ENCODE data around the gene AVEN.
"Not testable (repeated sequence)": the region's sequence is repeated elsewhere in the genome, so short reads cannot be mapped to it uniquely, and the experiment has no call there.

The AVEN gene, protein sequence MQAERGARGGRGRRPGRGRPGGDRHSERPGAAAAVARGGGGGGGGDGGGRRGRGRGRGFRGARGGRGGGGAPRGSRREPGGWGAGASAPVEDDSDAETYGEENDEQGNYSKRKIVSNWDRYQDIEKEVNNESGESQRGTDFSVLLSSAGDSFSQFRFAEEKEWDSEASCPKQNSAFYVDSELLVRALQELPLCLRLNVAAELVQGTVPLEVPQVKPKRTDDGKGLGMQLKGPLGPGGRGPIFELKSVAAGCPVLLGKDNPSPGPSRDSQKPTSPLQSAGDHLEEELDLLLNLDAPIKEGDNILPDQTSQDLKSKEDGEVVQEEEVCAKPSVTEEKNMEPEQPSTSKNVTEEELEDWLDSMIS

DNA sequence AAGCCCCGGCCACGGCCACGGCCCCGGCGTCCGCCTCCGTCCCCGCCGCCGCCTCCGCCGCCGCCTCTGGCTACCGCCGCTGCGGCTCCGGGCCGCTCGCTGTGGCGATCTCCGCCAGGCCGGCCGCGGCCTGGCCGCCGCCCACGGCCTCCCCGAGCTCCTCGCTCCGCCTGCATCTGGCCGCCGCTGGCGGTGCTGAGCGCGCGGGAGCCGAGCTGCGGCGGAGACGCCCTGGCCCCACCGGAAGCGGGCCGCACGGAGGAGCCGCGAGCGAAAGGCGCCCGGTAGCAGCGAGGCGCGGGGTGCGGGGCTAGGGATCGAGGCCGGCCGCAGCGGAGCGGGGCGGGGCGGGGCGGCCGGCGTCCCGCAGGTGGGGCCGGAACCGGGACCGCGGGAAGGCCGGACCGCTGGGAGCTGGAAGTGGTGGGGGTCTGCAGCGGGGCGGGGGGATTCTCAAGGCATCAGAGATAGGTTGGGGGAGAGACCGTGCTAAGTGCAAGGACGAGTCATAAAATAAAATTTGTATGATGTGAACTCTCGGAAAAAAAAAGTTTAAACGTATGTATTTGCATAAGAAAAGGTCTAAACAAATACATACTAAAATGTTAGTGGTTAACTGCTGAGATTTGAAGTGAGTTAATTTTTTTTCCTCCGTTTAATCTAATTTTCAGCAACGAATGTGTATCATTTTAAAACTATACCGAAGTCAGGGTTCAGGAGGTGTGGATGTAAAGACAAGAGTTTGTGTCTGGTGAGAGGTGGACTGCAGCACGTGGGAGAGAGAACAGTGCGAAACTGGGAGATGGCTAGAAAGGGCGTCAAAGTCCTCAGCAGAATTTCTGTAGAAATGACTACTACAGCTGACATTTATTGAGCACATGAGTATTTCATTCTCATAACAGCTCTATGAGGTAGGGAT lies at the start of gene AVEN:
Gene AVEN, minus strand, starts transcription at position 334 of the 919 bp plus-strand sequence. Its CDS starts 158 bp downstream, at position 176.
- DNase-seq = peak; percentile 58

DNA sequence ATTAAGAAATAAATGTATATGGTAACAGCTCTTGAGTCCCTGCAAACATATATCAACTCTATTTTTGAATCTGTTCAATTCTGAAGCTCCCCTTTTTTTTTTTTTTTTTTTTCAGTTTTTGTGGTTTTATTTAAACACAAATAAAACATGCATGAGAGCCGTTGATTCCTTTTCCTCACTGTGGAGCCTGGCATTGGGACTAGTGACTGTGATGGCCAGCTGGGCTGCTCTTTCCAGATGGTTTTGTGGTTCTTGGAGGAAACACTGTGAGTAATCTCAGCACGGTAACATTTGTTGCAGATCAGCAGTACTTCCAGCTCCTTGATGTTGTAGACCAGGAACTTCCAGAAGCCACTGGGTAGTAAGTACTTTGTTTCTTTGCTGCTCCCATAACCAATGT lies 46.7 kb upstream of the AVEN start:
- no peak for DNase-seq

DNA sequence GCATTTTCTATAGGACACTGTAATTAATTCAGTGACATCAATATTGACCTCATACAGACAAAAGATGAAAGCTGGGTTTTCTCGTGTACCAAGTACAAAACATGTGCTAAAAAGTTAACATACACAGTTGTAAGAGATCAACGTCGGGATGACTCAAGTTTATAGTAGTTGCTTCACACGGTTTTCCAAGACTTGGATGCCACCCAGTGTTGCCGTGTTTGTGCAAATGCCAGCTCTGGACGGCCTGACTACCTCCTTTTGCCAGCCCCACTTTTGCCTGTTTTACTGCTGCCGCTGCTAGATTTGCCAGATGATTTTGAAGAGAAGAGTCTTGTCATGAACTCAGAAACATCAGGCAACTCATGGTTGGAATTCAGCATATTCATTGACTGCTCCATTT lies 45.1 kb upstream of the AVEN start:
- no peak for DNase-seq

DNA sequence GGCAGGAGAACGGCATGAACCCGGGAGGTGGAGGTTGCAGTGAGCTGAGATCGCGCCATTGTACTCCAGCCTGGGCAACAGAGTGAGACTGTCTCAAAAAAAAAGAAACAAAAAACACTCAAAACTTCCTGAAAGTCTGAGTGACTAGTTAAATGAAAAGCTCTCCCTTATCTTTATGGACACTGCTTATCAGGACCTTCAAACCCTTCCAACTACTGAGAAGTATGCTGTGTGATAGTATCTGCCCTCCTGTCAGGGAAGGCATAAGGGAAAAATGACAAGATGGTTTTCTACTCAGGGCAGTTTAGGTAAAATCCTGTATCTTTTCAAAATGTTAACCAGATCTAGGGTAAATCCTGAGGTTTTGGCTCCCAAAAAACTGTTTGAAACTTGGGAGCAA lies 40.9 kb upstream of the AVEN start:
- peak; percentile 31 for DNase-seq

DNA sequence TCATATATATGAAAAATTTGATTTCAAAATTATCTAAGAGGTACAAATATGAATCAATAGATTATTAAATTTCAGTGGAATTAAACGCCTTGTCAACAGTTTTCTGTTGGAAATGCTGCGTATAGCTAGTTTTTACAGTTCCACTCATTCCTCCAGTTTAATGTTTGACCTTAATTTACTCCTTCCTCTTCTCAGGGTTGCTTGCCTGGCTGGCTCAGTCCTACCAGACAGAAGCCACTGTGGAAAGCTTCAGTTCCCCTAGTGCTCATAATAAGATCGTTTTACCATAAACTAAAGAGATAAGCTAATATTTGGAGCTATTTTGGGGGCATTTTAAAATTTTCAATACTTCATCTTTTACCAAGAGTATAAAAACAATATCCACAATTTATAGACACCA lies 39.9 kb upstream of the AVEN start:
- DNase-seq = no peak

DNA sequence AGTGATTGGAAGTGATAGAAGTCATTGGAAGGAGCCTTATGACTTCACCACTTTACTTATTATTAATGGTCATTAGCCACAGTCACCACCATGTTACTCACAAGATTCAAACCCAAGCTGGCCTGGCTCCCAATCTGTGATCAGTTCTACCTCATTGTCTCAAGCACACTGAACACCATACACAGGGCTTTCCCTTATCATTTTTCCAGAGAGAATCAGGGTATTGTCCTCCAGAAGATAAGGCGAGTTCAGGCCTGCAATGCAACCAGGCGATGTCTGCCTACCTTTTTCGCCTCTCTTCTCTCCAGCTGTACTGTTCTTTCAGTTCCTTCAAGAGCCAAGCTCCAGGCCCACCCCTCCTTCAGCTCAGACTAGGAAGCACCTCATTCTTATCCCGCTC lies 37.8 kb upstream of the AVEN start:
- peak; percentile 45 for DNase-seq

DNA sequence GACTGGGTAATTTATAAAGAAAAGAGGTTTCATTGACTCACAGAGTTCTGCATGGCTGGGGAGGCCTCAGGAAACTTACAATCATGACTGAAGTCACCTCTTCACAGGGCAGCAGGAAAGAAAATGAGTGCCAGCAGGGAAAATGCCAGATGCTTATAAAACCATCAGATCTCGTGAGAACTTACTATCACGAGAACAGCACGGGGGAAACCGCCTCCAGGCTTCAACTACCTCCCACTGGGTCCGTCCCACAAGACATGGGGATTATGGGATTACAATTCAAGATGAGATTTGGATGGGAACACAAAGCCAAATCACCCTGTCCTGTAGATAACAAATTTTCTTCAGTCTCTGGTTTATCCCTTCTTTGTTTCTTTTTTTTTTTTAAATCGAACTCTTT lies 31.0 kb upstream of the AVEN start:
- no peak for DNase-seq

DNA sequence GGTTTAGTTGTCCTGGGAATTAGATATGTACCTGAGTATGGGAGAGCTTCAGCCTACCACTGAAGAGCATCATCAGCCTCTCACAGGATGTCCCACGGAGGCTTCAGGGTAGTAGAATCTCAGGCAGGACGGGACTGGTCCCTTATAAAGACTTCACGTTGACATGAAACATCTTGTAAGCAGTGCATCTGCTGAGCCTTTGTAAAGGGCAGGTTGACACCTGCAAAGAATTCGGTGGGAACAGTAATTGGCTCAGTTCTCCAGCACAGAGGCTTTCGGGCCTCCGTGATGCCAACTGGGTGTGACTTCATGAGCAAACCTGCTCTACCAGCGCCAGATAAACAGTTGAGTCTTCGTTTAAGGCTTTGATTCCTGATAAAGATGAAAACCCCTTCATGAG lies 26.9 kb upstream of the AVEN start:
- no peak for DNase-seq

DNA sequence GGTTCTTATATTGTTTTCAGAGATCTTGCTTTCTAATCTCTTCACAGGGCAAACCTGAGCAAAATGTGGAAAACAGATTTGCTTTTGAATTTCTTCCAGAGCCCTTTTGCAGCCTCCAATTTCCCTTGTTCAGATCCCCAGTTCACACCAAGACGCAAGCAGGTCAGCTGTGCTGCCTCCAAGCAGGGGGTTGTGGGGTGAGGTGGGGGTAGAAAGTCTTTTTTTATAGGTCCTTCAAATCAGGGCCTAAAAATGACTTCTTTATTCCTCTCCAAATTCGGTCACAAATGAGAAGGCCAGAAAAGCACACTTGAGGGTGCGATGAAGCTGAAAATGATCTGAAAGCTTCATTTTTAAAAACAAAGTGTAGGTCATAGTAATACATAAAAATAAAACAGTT lies 26.3 kb upstream of the AVEN start:
- no peak for DNase-seq

DNA sequence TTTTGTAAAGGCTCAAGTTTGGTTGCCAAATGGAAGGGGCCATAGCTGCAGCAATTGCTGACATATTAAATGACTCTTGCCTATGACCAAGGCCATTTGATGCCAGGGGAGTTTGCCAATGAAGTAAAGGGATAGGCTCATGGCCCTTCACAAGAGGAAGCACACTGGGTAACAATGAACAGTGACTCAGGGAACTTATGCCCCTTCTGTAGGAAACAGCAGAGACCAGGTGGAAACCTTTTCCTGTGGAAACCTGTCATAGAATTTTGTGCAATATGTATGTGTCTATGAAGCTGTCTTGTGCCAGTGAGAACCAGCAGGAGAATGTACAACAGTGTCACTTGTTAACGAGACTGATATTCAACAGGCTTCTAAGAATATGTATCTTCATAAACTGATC lies 25.4 kb upstream of the AVEN start:
- no peak for DNase-seq

DNA sequence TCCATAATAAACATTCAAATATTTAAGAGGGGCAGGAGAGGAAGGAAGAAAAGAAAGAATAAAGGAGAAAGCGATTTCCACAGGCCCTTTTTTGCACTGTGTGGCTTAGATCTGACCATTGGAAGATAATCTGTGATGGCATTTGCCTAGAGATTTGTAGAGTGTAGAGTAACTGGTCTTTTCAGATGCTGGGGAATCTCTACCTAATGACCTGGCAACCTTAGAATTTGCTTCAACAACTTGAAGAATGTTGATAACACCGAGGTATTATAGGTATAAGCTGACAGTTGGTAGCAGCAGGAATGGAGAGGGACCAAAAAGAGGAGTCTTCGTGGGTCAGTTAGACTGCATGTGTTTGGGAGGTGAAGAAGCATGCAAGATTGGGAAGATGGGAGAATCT lies 20.9 kb upstream of the AVEN start:
- no peak for DNase-seq

DNA sequence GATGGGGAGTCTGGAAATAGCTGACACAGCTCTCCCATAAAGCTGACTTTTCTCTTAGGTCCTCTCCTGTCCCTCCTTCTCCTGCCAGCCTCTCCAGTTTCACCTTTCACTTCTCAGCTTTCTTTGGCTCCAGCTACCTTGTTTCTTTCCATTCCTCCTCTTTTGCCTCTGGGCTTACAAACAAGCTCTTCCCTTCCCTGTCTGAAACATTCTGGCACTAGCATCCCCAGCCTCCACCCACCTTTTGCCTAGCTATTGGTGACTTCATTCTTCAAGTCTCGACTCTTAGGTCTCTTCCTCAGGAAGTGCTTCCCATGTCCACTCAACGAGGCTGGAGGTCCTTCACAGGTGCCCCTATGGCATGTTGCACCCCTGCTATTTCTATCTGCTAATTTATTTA lies 20.5 kb upstream of the AVEN start:
- no peak for DNase-seq

DNA sequence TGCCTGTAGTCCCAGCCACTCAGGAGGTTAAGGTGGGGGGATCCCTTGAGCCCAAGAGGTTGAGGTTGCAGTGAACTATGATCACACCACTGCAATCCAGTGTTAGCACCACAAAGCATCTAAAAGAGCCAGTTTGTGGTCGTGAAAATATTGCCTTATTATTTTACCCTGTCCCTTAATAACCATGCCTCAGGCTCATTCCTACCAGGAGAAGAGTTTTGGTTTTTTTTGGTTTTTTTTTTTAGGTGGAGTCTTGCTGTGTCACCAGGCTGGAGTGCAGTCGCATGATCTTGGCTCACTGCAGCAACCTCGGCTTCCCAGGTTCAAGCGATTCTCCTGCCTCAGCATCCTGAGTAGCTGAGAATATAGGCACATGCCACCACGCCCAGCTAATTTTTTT lies 17.9 kb upstream of the AVEN start:
- no peak for DNase-seq

DNA sequence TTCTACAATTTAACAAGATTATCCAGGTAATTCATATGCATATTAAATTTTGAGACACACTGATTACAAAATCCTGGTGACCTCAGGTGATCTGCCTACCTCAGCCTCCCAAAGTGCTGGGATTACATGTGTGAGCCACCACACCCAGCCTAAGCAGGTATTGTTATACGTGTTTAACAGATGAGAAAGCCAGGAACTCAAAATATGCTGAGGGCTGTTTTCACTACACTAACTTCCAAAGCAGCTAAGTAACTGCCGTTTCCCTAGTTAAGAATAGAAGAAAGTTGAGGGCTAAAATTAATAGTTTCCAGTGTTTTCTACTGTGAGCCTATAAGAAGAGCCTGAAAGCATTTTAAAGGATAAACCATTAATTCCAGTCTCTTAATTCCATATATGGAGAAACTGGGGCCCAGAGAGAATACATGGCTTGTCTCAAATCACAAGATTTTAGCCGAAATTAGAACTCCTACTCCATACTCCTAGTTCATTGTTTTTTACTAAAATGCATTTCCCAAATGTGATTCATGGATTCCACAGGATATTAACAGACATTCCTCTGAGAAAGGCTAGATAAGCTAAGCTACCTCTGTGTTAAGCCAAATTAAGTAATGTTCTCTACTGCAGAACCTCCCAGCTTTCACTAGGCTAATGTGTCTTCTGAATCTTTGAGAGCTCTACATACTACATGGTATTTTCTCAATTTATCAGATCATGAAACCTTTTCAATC lies 17.0 kb upstream of the AVEN start:
- no peak for DNase-seq

DNA sequence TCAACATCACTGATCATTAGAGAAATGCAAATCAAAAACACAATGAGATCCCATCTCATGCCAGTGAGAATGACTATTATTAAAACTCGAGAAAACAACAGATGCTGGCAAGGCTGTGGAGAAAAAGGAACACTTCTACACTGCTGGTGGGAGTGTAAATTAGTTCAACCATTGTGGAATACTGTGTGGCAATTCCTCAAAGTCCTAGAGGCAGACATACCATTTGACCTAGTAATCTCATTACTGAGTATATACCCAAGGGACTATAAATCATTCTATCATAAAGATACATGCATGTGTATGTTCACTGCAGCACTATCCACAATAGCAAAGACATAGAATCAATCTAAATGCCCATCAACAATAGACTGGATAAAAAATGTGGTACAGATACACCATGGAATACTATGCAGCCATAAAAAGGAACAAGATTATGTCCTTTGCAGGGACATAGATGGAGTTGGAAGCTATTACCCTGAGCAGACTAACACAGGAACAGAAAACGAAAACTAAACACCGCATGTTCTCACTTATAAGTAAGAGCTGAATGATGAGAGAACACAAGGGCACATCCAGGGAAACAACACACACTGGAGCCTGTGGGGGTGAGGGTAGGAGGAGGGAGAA lies 15.2 kb upstream of the AVEN start:
- DNase-seq = no peak

DNA sequence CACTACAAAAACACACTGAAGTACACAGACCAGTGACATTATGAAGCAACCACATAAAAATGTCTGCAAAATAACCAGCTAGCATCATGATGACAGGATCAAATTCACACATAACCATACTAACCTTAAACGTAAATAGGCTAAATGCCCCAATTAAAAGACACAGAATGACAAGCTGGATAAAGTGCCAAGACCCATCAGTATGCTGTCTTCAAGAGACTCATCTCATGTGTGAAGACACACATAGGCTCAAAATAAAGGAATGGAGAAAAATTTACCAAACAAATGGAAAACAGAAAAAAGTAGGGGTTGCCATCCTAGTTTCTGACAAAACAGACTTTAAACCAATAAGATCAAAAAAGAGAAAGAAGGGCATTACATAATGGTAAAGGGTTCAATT lies 11.4 kb upstream of the AVEN start:
- not testable (repeated sequence) for DNase-seq

DNA sequence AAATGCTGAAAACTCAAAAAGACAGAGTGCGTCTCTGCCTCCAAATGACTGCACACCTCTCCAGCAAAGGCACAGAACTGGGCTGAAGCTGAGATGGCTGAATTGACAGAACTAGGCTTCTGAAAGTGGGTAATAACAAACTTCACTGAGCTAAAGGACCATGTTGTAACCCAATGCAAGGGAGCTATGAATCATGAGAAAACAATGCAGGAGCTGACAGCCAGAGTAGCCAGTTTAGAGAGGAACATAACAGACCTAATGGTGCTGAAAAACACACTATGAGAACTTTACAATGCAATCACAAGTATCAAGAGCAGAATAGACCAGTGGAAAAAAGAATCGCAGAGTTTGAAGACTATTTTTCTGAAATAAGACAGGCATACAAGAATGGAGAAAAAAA lies 10.1 kb upstream of the AVEN start:
- no peak for DNase-seq

DNA sequence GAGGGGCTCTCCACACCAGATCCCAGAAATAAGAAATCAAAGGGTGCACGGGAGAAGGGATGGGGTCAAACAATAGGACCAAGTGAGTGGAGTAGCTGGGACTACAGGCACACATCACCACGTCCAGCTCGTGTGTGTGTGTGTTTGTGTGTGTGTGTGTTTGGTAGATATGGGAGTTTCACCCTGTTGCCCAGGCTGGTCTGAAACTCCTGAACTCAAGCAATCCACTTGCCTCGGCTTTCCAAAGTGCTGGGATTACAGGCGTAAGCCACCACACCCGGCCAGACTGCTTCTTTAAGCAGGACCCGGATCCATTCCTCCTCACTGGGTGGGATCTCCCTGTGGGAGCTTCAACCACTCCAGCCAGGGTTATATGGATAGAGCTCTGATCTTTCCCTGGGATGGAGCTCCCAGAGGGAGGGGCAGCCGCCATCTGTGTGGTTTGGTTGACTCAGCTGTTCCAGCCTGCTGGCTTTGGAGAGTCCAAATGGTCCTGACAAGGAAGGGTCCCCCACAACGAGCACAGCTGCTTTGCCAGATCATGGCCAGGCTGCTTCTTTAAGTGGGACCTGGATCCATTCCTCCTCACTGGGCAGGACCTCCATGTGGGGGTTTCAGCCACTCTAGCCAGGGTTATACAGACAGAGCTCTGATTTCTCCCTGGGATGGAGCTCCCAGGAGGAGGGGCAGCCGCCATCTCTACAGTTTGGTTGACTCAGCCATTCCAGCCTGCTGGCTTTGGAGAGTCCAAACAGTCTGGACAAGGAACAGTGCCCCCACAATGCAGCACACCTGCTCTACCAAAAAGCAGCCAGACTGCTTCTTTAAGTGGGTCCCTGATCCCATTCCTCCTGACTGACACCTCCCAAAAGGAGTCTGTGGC lies 9.1 kb upstream of the AVEN start:
- no peak for DNase-seq

DNA sequence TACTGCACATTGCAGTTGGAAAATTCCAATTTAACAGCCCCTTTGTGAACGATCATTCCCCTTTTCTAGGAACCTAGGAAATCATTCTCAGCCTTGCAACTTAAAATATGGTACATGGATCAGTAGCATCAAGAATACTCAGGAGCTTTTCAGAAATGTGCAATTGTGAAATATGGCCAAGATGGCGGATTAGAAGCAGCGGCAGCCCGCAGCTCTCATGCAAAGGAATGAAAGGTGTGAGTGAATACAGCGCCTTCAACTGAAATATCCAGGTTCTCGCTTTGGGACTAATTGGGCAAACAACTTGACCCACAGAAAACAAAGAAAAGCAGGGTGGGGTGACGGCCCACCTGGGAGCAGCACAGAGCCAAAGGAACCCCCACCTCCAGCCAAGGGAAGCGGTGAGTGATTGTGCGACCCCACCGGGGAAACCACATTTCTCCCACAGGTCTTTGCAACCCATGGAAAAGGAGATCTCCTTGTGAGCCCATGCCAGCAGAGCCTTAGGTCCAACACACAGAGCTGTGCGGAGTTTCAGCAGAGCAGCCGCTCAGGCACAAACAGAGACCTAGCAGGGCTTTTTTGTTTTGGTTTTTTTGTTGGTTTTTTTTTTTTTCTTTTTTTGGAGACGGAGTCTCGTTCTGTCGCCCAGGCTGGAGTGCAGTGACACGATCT lies 7.6 kb upstream of the AVEN start:
- DNase-seq = no peak

DNA sequence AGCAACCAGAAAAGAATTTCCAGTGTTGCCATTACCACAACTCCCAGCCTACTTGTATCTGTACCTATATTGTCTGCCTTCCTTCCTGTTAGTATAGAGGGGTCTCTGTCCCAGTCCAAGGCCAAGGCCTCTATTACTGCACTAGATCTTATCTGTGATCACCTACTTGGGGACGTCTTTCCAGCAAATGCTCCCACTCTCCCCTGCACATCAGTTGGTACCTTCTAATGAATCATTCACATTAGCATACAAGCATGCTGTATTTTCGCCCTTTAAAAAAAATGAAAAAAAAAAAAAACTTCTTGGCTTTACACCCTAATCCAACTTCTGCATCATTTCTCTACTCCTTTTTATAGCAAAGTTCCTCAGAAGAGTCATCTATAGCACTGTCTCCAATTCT lies 4.8 kb upstream of the AVEN start:
- no peak for DNase-seq

DNA sequence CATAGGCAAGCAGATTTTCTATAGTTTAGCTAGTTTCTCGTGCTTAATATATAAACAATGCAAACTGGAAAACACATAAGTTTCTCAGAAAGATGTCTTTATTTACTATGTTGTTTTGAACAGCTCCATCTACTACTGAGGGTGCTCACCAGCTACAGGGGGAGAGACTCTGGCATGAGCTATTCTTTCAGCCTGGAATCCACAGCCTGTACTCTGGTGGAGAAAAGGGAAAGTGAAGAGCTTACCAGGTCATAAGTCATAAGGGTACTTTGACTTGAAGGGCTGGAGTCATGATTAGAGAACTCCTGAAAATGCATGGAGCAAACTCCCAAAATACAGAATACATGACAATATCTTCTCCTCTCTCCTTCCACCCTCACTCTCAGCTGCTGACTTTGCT lies 4.4 kb upstream of the AVEN start:
- DNase-seq = no peak

DNA sequence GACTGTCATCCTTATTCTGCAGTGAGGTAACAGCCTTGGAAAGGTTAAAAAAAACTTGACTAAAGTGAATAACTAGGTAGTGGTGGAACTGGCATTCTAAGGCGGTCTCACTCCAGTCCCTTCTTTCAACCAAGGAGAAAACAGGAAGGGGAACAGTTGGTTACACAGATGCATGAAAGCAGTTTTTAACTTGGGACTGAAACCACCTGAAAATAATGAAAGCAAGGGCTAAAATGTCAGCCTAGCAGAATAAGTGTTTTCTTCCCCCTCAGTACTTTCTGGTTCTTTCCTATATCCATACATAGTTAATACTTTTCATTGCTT lies 748 bp upstream of the AVEN start:
- DNase-seq = no peak
